Retinal pigment epithelial cell (primary cell): ENCODE data around the gene NGRN.
"Not testable (repeated sequence)": the region's sequence is repeated elsewhere in the genome, so short reads cannot be mapped to it uniquely, and the experiment has no call there.

Source experiments
- DNase-seq: peaks from one replicate; pipeline ENCODE4 v3.0.0-alpha.2; 2010; ENCODE audit warnings: low read depth
- H3K4me3 ChIP-seq: 2 replicates; pipeline ENCODE4 v1.5.1; 2011; ENCODE audit warnings: mild to moderate bottlenecking, low read length, control low read depth, moderate library complexity
- CTCF ChIP-seq: conservative IDR thresholded peaks from 2 replicates; pipeline ENCODE4 v1.5.1; 2011; ENCODE audit warnings: low read depth, low read length, control low read depth, inconsistent platforms

Gene NGRN

GRCh38 chr15:90268415-90268814, 2.9 kb downstream of the NGRN start:
- no peak overlapping the region for H3K4me3 ChIP-seq
- TF ChIP-seq CTCF, result no peak
- DNase-seq, result no peak

- no peak for DNase-seq
- no peak for TF ChIP-seq CTCF
- H3K4me3 ChIP-seq, result no peak overlapping the region
Observed at GRCh38 chr15:90270502-90271150, 5.2 kb downstream of the NGRN start.

- H3K4me3 ChIP-seq, result no peak overlapping the region
- no peak for TF ChIP-seq CTCF
- no peak for DNase-seq
Observed at GRCh38 chr15:90271459-90272166, 6.1 kb downstream of the NGRN start.

GRCh38 chr15:90278467-90278866, 13.0 kb downstream of the NGRN start:
- DNase-seq, result not testable (repeated sequence)

GRCh38 chr15:90280743-90281142, 15.3 kb downstream of the NGRN start:
- not testable (repeated sequence) for DNase-seq, H3K4me3 ChIP-seq

More at GRCh38 chr15:90278467-90278866, 13.0 kb downstream of the NGRN start:
- H3K4me3 ChIP-seq, result not testable (repeated sequence)

GRCh38 chr15:90281637-90282036, 16.2 kb downstream of the NGRN start:
- not testable (repeated sequence) for DNase-seq

GRCh38 chr15:90286678-90287077, 21.2 kb downstream of the NGRN start:
- no peak for DNase-seq
- no peak overlapping the region for H3K4me3 ChIP-seq
- peak; percentile 63 for TF ChIP-seq CTCF

More at GRCh38 chr15:90281637-90282036, 16.2 kb downstream of the NGRN start:
- not testable (repeated sequence) for H3K4me3 ChIP-seq

- no peak overlapping the region for H3K4me3 ChIP-seq
- no peak for TF ChIP-seq CTCF
- DNase-seq, result no peak
Observed at GRCh38 chr15:90287101-90287500, 21.6 kb downstream of the NGRN start.
